SK-N-SH treated with all-trans-retinoic acid at 6 μM for 48 hours (cell line): ENCODE measurements around the gene SC5D.

Experiments used
- ATAC-seq: fragments of 200-7000 bp; cut with Tn5 transposase; 3 replicates; pipeline ENCODE4 v1.9.1; 2020; ENCODE audit warnings: mild to moderate bottlenecking, moderate library complexity
- ARNTL ChIP-seq: fragments of 450-650 bp; formaldehyde crosslinking; IDR thresholded peaks from 2 replicates; pipeline ENCODE4 v1.5.0; 2020; ENCODE audit warnings: low read depth, mild to moderate bottlenecking, moderate library complexity, borderline replicate concordance
- BACH2 ChIP-seq: fragments of 250-450 bp; sonication (Bioruptor Pico); IDR thresholded peaks from 2 replicates; pipeline ENCODE4 v1.9.0; 2021; ENCODE audit warnings: mild to moderate bottlenecking, borderline replicate concordance
- CREB5 ChIP-seq: fragments of 250-450 bp; sonication (Bioruptor Pico); IDR thresholded peaks from 2 replicates; pipeline ENCODE4 v1.5.1; 2020; ENCODE audit warnings: low read depth, mild to moderate bottlenecking, moderate library complexity
- CSDC2 ChIP-seq: fragments of 250-450 bp; sonication (Bioruptor Pico); IDR thresholded peaks from 2 replicates; pipeline ENCODE4 v1.5.0; 2020; ENCODE audit warnings: mild to moderate bottlenecking, moderate library complexity
- CSRNP3 ChIP-seq: fragments of 250-450 bp; sonication (Bioruptor Pico); IDR thresholded peaks from 2 replicates; pipeline ENCODE4 v1.5.1; 2021; ENCODE audit warnings: mild to moderate bottlenecking, moderate library complexity
- ESRRG ChIP-seq: fragments of 250-450 bp; sonication (Bioruptor Pico); IDR thresholded peaks from 2 replicates; pipeline ENCODE4 v1.6.1; 2021; ENCODE audit warnings: mild to moderate bottlenecking
- GLIS3 ChIP-seq: fragments of 250-450 bp; sonication (Bioruptor Pico); IDR thresholded peaks from 2 replicates; pipeline ENCODE4 v1.5.0; 2020; ENCODE audit warnings: mild to moderate bottlenecking, moderate library complexity
- ISL1 ChIP-seq: fragments of 250-450 bp; sonication (Bioruptor Pico); IDR thresholded peaks from 2 replicates; pipeline ENCODE4 v2.1.2; 2022; ENCODE audit warnings: mild to moderate bottlenecking, moderate library complexity
- OSR1 ChIP-seq: fragments of 250-450 bp; sonication (Bioruptor Pico); IDR thresholded peaks from 2 replicates; pipeline ENCODE4 v1.8.0; 2022; ENCODE audit warnings: moderate library complexity, mild to moderate bottlenecking, inconsistent platforms
- PATZ1 ChIP-seq: fragments of 250-450 bp; sonication (Bioruptor Pico); IDR thresholded peaks from 2 replicates; pipeline ENCODE4 v1.8.0; 2020; ENCODE audit warnings: mild to moderate bottlenecking, moderate library complexity, borderline replicate concordance
- PPARA ChIP-seq: fragments of 250-450 bp; sonication (Bioruptor Pico); IDR thresholded peaks from 2 replicates; pipeline ENCODE4 v1.5.0; 2020; ENCODE audit warnings: mild to moderate bottlenecking, borderline replicate concordance
- RARB ChIP-seq: fragments of 250-450 bp; sonication (Bioruptor Pico); IDR thresholded peaks from 2 replicates; pipeline ENCODE4 v1.8.0; 2021; ENCODE audit warnings: mild to moderate bottlenecking, moderate library complexity
- SNAI2 ChIP-seq: fragments of 250-450 bp; sonication (Bioruptor Pico); IDR thresholded peaks from 2 replicates; pipeline ENCODE4 v1.5.0; 2020; ENCODE audit warnings: mild to moderate bottlenecking, moderate library complexity
- TCF4 ChIP-seq: fragments of 250-450 bp; sonication (Bioruptor Pico); IDR thresholded peaks from 2 replicates; pipeline ENCODE4 v1.8.0; 2021; ENCODE audit warnings: mild to moderate bottlenecking, moderate library complexity, borderline replicate concordance
- TOX ChIP-seq: fragments of 250-450 bp; sonication (Bioruptor Pico); IDR thresholded peaks from 2 replicates; pipeline ENCODE4 v1.8.0; 2021; ENCODE audit warnings: mild to moderate bottlenecking, moderate library complexity, borderline replicate concordance
- TSHZ2 ChIP-seq: fragments of 250-450 bp; sonication (Bioruptor Pico); IDR thresholded peaks from 2 replicates; pipeline ENCODE4 v1.5.0; 2020; ENCODE audit warnings: mild to moderate bottlenecking, moderate library complexity
- ZC3H10 ChIP-seq: fragments of 250-450 bp; sonication (Bioruptor Pico); IDR thresholded peaks from 2 replicates; pipeline ENCODE4 v1.5.1; 2021; ENCODE audit warnings: mild to moderate bottlenecking, moderate library complexity
- ZFP3 ChIP-seq: fragments of 250-450 bp; sonication (Bioruptor Pico); IDR thresholded peaks from 2 replicates; pipeline ENCODE4 v1.5.0; 2020; ENCODE audit warnings: mild to moderate bottlenecking, moderate library complexity
- ZFP30 ChIP-seq: fragments of 450-650 bp; formaldehyde crosslinking; IDR thresholded peaks from 2 replicates; pipeline ENCODE4 v1.5.0; 2022; ENCODE audit warnings: mild to moderate bottlenecking, moderate library complexity
- ZNF565 ChIP-seq: fragments of 450-650 bp; formaldehyde crosslinking; conservative IDR thresholded peaks from 2 replicates; pipeline ENCODE4 v1.5.0; 2020; ENCODE audit warnings: low read depth, mild to moderate bottlenecking, moderate library complexity
- ZNF70 ChIP-seq: fragments of 450-650 bp; formaldehyde crosslinking; IDR thresholded peaks from 2 replicates; pipeline ENCODE4 v1.5.0; 2020; ENCODE audit warnings: mild to moderate bottlenecking, moderate library complexity
- ZNF8 ChIP-seq: fragments of 450-650 bp; formaldehyde crosslinking; IDR thresholded peaks from 2 replicates; pipeline ENCODE4 v1.5.0; 2020; ENCODE audit warnings: mild to moderate bottlenecking, moderate library complexity

The SC5D gene

GRCh38 chr11:121327553-121327952, 35.0 kb downstream of the SC5D start:
- no peak for ATAC-seq

GRCh38 chr11:121328176-121328966, 35.8 kb downstream of the SC5D start:
- TF ChIP-seq ZFP30 (CRISPR knock-in tag): no peak
- no peak for TF ChIP-seq ESRRG (CRISPR knock-in tag)
- no peak for TF ChIP-seq GLIS3 (CRISPR knock-in tag)
- no peak for TF ChIP-seq TOX (CRISPR knock-in tag)
- no peak for ATAC-seq

More at GRCh38 chr11:121327553-121327952, 35.0 kb downstream of the SC5D start:
- TF ChIP-seq ZFP30 (CRISPR knock-in tag) (no peak), ZNF565 (CRISPR knock-in tag) (no peak), ZNF8 (CRISPR knock-in tag) (no peak), TCF4 (CRISPR knock-in tag) (no peak), ZC3H10 (CRISPR knock-in tag) (no peak), ARNTL (no peak), CREB5 (CRISPR knock-in tag) (no peak), CSDC2 (CRISPR knock-in tag) (no peak), OSR1 (CRISPR knock-in tag) (no peak), ZFP3 (no peak), BACH2 (CRISPR knock-in tag) (no peak)

GRCh38 chr11:121328967-121329679, 36.6 kb downstream of the SC5D start:
- no peak for ATAC-seq
- TF ChIP-seq RARB (no peak), CSRNP3 (no peak), OSR1 (CRISPR knock-in tag) (no peak), PPARA (no peak), ZNF8 (CRISPR knock-in tag) (no peak), ZNF70 (no peak), TOX (CRISPR knock-in tag) (no peak), ZNF565 (CRISPR knock-in tag) (no peak), ZFP3 (no peak), TSHZ2 (CRISPR knock-in tag) (no peak), GLIS3 (CRISPR knock-in tag) (no peak), ISL1 (CRISPR knock-in tag) (no peak), SNAI2 (no peak), ESRRG (CRISPR knock-in tag) (no peak), ZC3H10 (CRISPR knock-in tag) (no peak), BACH2 (CRISPR knock-in tag) (no peak), TCF4 (CRISPR knock-in tag) (no peak), ARNTL (no peak), PATZ1 (CRISPR knock-in tag) (no peak)
- TF ChIP-seq, all 23 proteins: peak for 0
